Measurements from ENCODE around the gene LIMK2.

Gene LIMK2

GRCh38 chr22:31288496-31289240, 76.6 kb downstream of the LIMK2 start:
- Histone ChIP-seq H3K9me3 (ENCODE audit: control extremely low read depth in 1 of 5, control insufficient read depth in 4 of 5, insufficient read depth in 2 of 5, low read depth in 1 of 5, low read length in 4 of 5) (no peaks in the 10 kb centered on the region), H3K4me3 (ENCODE audit: control insufficient read depth in 1 of 7, extremely low read depth in 1 of 7, insufficient read depth in 4 of 7, low read depth in 2 of 7, low read length in 6 of 7) (no peak overlapping the region), H3K27ac (ENCODE audit: insufficient read depth in 1 of 2, low read depth in 1 of 2, low read length in 2 of 2, poor library complexity in 1 of 2, severe bottlenecking in 2 of 2) (no peak overlapping the region), H3K27me3 (replicated peaks in 2 of 5; ENCODE audit: control insufficient read depth in 4 of 5, insufficient read depth in 5 of 5, low read length in 4 of 5) (no peaks in the 10 kb centered on the region), H3K4me1 (ENCODE audit: control extremely low read depth in 1 of 4, control insufficient read depth in 4 of 4, insufficient read depth in 4 of 4, low read length in 3 of 4) (peaks cover 19 to 96% (median 83%) of the 10 kb centered on the region in 4 experiments), H3K36me3 (ENCODE audit: control insufficient read depth in 4 of 4, insufficient read depth in 4 of 4, low read length in 3 of 4) (peaks cover 3 to 42% (median 11%) of the 10 kb centered on the region in 4 experiments)
- CTCF ChIA-PET = interaction anchor here (1.0 to 14.7 kb wide), 7 partner anchors 8 to 206 kb away, joined by 3 to 128 read pairs (median 4); no protein-coding TSS in a partner anchor
- DNase-seq = no peak
- POLR2A ChIA-PET = no interaction called here
- WGBS (ENCODE audit: insufficient coverage) = 66% methylated on average over 5 of the region's 5 CpGs

GRCh38 chr22:31289344-31289743, 77.2 kb downstream of the LIMK2 start:
- DNase-seq = no peak
- WGBS (ENCODE audit: insufficient coverage) = 87% methylated on average over 7 of the region's 13 CpGs
- H3K4me3 ChIP-seq (ENCODE audit: control insufficient read depth in 1 of 7, extremely low read depth in 1 of 7, insufficient read depth in 4 of 7, low read depth in 2 of 7, low read length in 6 of 7) = peak overlapping the region in 4 of 7 experiments; percentile 51 to 97 (median 94)
- H3K4me1 ChIP-seq (ENCODE audit: control extremely low read depth in 1 of 4, control insufficient read depth in 4 of 4, insufficient read depth in 4 of 4, low read length in 3 of 4) = peaks cover 17 to 97% (median 81%) of the 10 kb centered on the region in 4 experiments
- CTCF ChIA-PET = interaction anchor here (1.0 to 14.7 kb wide), 6 partner anchors 8 to 50 kb away, joined by 3 to 128 read pairs (median 10); no protein-coding TSS in a partner anchor
- H3K9me3 ChIP-seq (ENCODE audit: control extremely low read depth in 1 of 5, control insufficient read depth in 4 of 5, insufficient read depth in 2 of 5, low read depth in 1 of 5, low read length in 4 of 5) = no peaks in the 10 kb centered on the region
- H3K36me3 ChIP-seq (ENCODE audit: control insufficient read depth in 4 of 4, insufficient read depth in 4 of 4, low read length in 3 of 4) = peaks cover under 1 to 35% (median 8%) of the 10 kb centered on the region in 4 experiments
- peak overlapping the region in 1 of 2 experiments; percentile 84 for H3K27ac ChIP-seq (ENCODE audit: insufficient read depth in 1 of 2, low read depth in 1 of 2, low read length in 2 of 2, poor library complexity in 1 of 2, severe bottlenecking in 2 of 2)
- no peaks in the 10 kb centered on the region for H3K27me3 ChIP-seq (replicated peaks in 2 of 5; ENCODE audit: control insufficient read depth in 4 of 5, insufficient read depth in 5 of 5, low read length in 4 of 5)
- POLR2A ChIA-PET = interaction anchor here (1.5 to 2.0 kb wide), 3 partner anchors 8 to 54 kb away, joined by 4 to 9 read pairs (median 8); no protein-coding TSS in a partner anchor

- CTCF ChIA-PET = interaction anchor here (0.7 to 14.7 kb wide), 10 partner anchors 11 to 322 kb away, joined by 3 to 128 read pairs (median 4); partner anchors contain the start of genes MORC2 and RNF185
- POLR2A ChIA-PET = interaction anchor here (0.7 to 2.0 kb wide), 6 partner anchors 9 to 56 kb away, joined by 4 to 9 read pairs (median 5); partner anchors contain the start of gene PATZ1
- no peaks in the 10 kb centered on the region for H3K27me3 ChIP-seq (replicated peaks in 2 of 5; ENCODE audit: control insufficient read depth in 4 of 5, insufficient read depth in 5 of 5, low read length in 4 of 5)
- peak overlapping the region; percentile 75 to 97 (median 91) for H3K4me3 ChIP-seq (ENCODE audit: control insufficient read depth in 1 of 7, extremely low read depth in 1 of 7, insufficient read depth in 4 of 7, low read depth in 2 of 7, low read length in 6 of 7)
- H3K9me3 ChIP-seq (ENCODE audit: control extremely low read depth in 1 of 5, control insufficient read depth in 4 of 5, insufficient read depth in 2 of 5, low read depth in 1 of 5, low read length in 4 of 5) = no peaks in the 10 kb centered on the region
- H3K27ac ChIP-seq (ENCODE audit: insufficient read depth in 1 of 2, low read depth in 1 of 2, low read length in 2 of 2, poor library complexity in 1 of 2, severe bottlenecking in 2 of 2) = peak overlapping the region; percentile 61 to 84
- under 1% methylated on average over 75 of the region's 95 CpGs for WGBS (ENCODE audit: insufficient coverage)
- peaks cover 12 to 93% (median 70%) of the 10 kb centered on the region in 4 experiments for H3K4me1 ChIP-seq (ENCODE audit: control extremely low read depth in 1 of 4, control insufficient read depth in 4 of 4, insufficient read depth in 4 of 4, low read length in 3 of 4)
- peaks cover 0 to 22% (median 6%) of the 10 kb centered on the region in 4 experiments for H3K36me3 ChIP-seq (ENCODE audit: control insufficient read depth in 4 of 4, insufficient read depth in 4 of 4, low read length in 3 of 4)
- peak; percentile 81 to 94 (median 91) for DNase-seq
These were observed 78.7 kb downstream of the LIMK2 start for GRCh38 chr22:31290494-31291471.

GRCh38 chr22:31291481-31292235, 79.6 kb downstream of the LIMK2 start:
- Histone ChIP-seq H3K9me3 (ENCODE audit: control extremely low read depth in 1 of 5, control insufficient read depth in 4 of 5, insufficient read depth in 2 of 5, low read depth in 1 of 5, low read length in 4 of 5) (no peaks in the 10 kb centered on the region), H3K36me3 (ENCODE audit: control insufficient read depth in 4 of 4, insufficient read depth in 4 of 4, low read length in 3 of 4) (peaks cover 0 to 20% (median 6%) of the 10 kb centered on the region in 4 experiments), H3K27ac (ENCODE audit: insufficient read depth in 1 of 2, low read depth in 1 of 2, low read length in 2 of 2, poor library complexity in 1 of 2, severe bottlenecking in 2 of 2) (peak overlapping the region; percentile 61 to 82), H3K4me3 (ENCODE audit: control insufficient read depth in 1 of 7, extremely low read depth in 1 of 7, insufficient read depth in 4 of 7, low read depth in 2 of 7, low read length in 6 of 7) (peak overlapping the region; percentile 75 to 97 (median 91)), H3K4me1 (ENCODE audit: control extremely low read depth in 1 of 4, control insufficient read depth in 4 of 4, insufficient read depth in 4 of 4, low read length in 3 of 4) (peaks cover 10 to 93% (median 63%) of the 10 kb centered on the region in 4 experiments), H3K27me3 (replicated peaks in 2 of 5; ENCODE audit: control insufficient read depth in 4 of 5, insufficient read depth in 5 of 5, low read length in 4 of 5) (no peaks in the 10 kb centered on the region)
- WGBS (ENCODE audit: insufficient coverage) = 0% methylated on average over 13 of the region's 20 CpGs
- ChIA-PET CTCF (interaction anchor here (0.9 to 14.7 kb wide), 8 partner anchors 10 to 200 kb away, joined by 3 to 128 read pairs (median 7); no protein-coding TSS in a partner anchor), POLR2A (interaction anchor here (1.3 kb wide), 1 partner anchor 22 kb away, joined by 5 read pairs; no protein-coding TSS in a partner anchor)
- DNase-seq = peak in 1 of 3 donors; percentile 28

GRCh38 chr22:31292236-31292989, 80.3 kb downstream of the LIMK2 start, which contains the start of gene PIK3IP1:
TSS of gene PIK3IP1 (minus strand) at chr22:31292488. CDS start at chr22:31292344, 144 bp downstream.
- POLR2A ChIA-PET = interaction anchor here (0.6 to 1.3 kb wide), 3 partner anchors 13 to 410 kb away, joined by 3 to 7 read pairs (median 5); no protein-coding TSS in a partner anchor
- H3K9me3 ChIP-seq (ENCODE audit: control extremely low read depth in 1 of 5, control insufficient read depth in 4 of 5, insufficient read depth in 2 of 5, low read depth in 1 of 5, low read length in 4 of 5) = no peaks in the 10 kb centered on the region
- CTCF ChIA-PET = interaction anchor here (0.9 to 14.7 kb wide), 10 partner anchors 9 to 201 kb away, joined by 3 to 128 read pairs (median 6); no protein-coding TSS in a partner anchor
- H3K27ac ChIP-seq (ENCODE audit: insufficient read depth in 1 of 2, low read depth in 1 of 2, low read length in 2 of 2, poor library complexity in 1 of 2, severe bottlenecking in 2 of 2) = peak within 1 kb of the TSS; percentile 61 to 82
- 32% methylated on average over 16 of the region's 19 CpGs for WGBS (ENCODE audit: insufficient coverage)
- peak; percentile 86 to 89 (median 87) for DNase-seq
- peaks cover 10 to 87% (median 57%) of the 10 kb centered on the region in 4 experiments for H3K4me1 ChIP-seq (ENCODE audit: control extremely low read depth in 1 of 4, control insufficient read depth in 4 of 4, insufficient read depth in 4 of 4, low read length in 3 of 4)
- no peaks in the 10 kb centered on the region for H3K27me3 ChIP-seq (replicated peaks in 2 of 5; ENCODE audit: control insufficient read depth in 4 of 5, insufficient read depth in 5 of 5, low read length in 4 of 5)
- H3K4me3 ChIP-seq (ENCODE audit: control insufficient read depth in 1 of 7, extremely low read depth in 1 of 7, insufficient read depth in 4 of 7, low read depth in 2 of 7, low read length in 6 of 7) = peak within 1 kb of the TSS; percentile 75 to 97 (median 91)
- H3K36me3 ChIP-seq (ENCODE audit: control insufficient read depth in 4 of 4, insufficient read depth in 4 of 4, low read length in 3 of 4) = peaks cover 0 to 20% (median 6%) of the 10 kb centered on the region in 4 experiments

Data from common myeloid progenitor, CD34-positive (primary cell).